MM.1S (cell line): ENCODE measurements around the gene GYG2.
"Not testable (repeated sequence)": the region's sequence is repeated elsewhere in the genome, so short reads cannot be mapped to it uniquely, and the experiment has no call there.

Source experiments
- DNase-seq: peaks from one replicate; pipeline ENCODE4 v3.0.0-alpha.2; 2015
- H2AFZ ChIP-seq: fragments of 300-600 bp; sonication (generic); 2 replicates; pipeline ENCODE4 v1.6.0; 2016; ENCODE audit warnings: antibody characterized with exemption, low read length
- H3F3A ChIP-seq: fragments of 300-600 bp; sonication (generic); 2 replicates; pipeline ENCODE4 v1.6.1; 2016; ENCODE audit warnings: mild to moderate bottlenecking, antibody characterized with exemption, low read length, moderate library complexity, mixed read lengths; ENCODE audit not compliant: insufficient read depth
- H3K27ac ChIP-seq: fragments of 300-600 bp; sonication (generic); 2 replicates; pipeline ENCODE4 v1.5.1; 2016; ENCODE audit warnings: mild to moderate bottlenecking, low read length
- H3K27me3 ChIP-seq: fragments of 300-600 bp; sonication (generic); replicated peaks from 2 replicates; pipeline ENCODE4 v1.6.0; 2016; ENCODE audit warnings: low read length; ENCODE audit not compliant: insufficient read depth
- H3K36me3 ChIP-seq: fragments of 300-600 bp; sonication (generic); replicated peaks from 2 replicates; pipeline ENCODE4 v1.6.1; 2016; ENCODE audit warnings: mild to moderate bottlenecking, low read length, mixed read lengths; ENCODE audit not compliant: insufficient read depth
- H3K4me1 ChIP-seq: fragments of 300-600 bp; sonication (generic); 2 replicates; pipeline ENCODE4 v1.6.1; 2016; ENCODE audit warnings: low read length, mixed read lengths
- H3K4me2 ChIP-seq: fragments of 300-600 bp; sonication (generic); 2 replicates; pipeline ENCODE4 v1.6.0; 2016; ENCODE audit warnings: low read depth, low read length
- H3K4me3 ChIP-seq: fragments of 300-600 bp; sonication (generic); 2 replicates; pipeline ENCODE4 v1.5.1; 2016; ENCODE audit warnings: low read length, mixed read lengths
- H3K79me2 ChIP-seq: fragments of 300-600 bp; sonication (generic); 2 replicates; pipeline ENCODE4 v1.6.1; 2016; ENCODE audit warnings: mixed run types, low read length, mixed read lengths
- H3K9ac ChIP-seq: fragments of 300-600 bp; sonication (generic); 2 replicates; pipeline ENCODE4 v1.6.1; 2016; ENCODE audit warnings: low read length, mixed read lengths
- H3K9me2 ChIP-seq: fragments of 300-600 bp; sonication (generic); replicated peaks from 2 replicates; pipeline ENCODE4 v1.6.1; 2016; ENCODE audit warnings: mild to moderate bottlenecking, low read length, mixed read lengths; ENCODE audit not compliant: insufficient read depth
- H3K9me3 ChIP-seq: fragments of 300-600 bp; sonication (generic); replicated peaks from 2 replicates; pipeline ENCODE4 v1.6.1; 2016; ENCODE audit warnings: mild to moderate bottlenecking, low read length, mixed read lengths; ENCODE audit not compliant: insufficient read depth
- H4K20me1 ChIP-seq: fragments of 300-600 bp; sonication (generic); 2 replicates; pipeline ENCODE4 v1.6.1; 2016; ENCODE audit warnings: mild to moderate bottlenecking, low read length, moderate library complexity, mixed read lengths; ENCODE audit not compliant: insufficient read depth
- CTCF ChIP-seq: fragments of 300-600 bp; sonication (generic); IDR thresholded peaks from 2 replicates; pipeline ENCODE4 v1.5.1; 2016; ENCODE audit warnings: antibody characterized with exemption, low read length, mixed read lengths
- EZH2 ChIP-seq: fragments of 300-600 bp; sonication (generic); optimal IDR thresholded peaks from 2 replicates; pipeline ENCODE3; 2017; ENCODE audit warnings: low read depth, mild to moderate bottlenecking, antibody characterized with exemption, low read length, mixed read lengths
- EZH2phosphoT487 ChIP-seq: fragments of 300-600 bp; sonication (generic); IDR thresholded peaks from 2 replicates; pipeline ENCODE4 v1.6.1; 2018; ENCODE audit warnings: antibody characterized with exemption, low read length

Gene GYG2

GRCh38 chrX:2888309-2888708, 59.6 kb downstream of the GYG2 start:
- DNase-seq: no peak
- Histone ChIP-seq H3K9ac (no peak overlapping the region), H3F3A (no peaks in the 10 kb centered on the region), H3K4me1 (no peaks in the 10 kb centered on the region), H3K27ac (no peak overlapping the region), H3K9me3 (no peaks in the 10 kb centered on the region), H3K4me3 (no peak overlapping the region), H3K36me3 (no peaks in the 10 kb centered on the region), H3K27me3 (no peaks in the 10 kb centered on the region), H3K4me2 (no peak overlapping the region), H3K9me2 (no peaks in the 10 kb centered on the region), H3K79me2 (no peaks in the 10 kb centered on the region), H4K20me1 (no peaks in the 10 kb centered on the region), H2AFZ (no peak overlapping the region)
- TF ChIP-seq EZH2phosphoT487 (no peak), CTCF (no peak), EZH2 (no peak)

- H3K9ac ChIP-seq: peak overlapping the region; percentile 23; the same call in 1 of the 2 replicates
These were observed 60.4 kb downstream of the GYG2 start for GRCh38 chrX:2889045-2889605.

DNA sequence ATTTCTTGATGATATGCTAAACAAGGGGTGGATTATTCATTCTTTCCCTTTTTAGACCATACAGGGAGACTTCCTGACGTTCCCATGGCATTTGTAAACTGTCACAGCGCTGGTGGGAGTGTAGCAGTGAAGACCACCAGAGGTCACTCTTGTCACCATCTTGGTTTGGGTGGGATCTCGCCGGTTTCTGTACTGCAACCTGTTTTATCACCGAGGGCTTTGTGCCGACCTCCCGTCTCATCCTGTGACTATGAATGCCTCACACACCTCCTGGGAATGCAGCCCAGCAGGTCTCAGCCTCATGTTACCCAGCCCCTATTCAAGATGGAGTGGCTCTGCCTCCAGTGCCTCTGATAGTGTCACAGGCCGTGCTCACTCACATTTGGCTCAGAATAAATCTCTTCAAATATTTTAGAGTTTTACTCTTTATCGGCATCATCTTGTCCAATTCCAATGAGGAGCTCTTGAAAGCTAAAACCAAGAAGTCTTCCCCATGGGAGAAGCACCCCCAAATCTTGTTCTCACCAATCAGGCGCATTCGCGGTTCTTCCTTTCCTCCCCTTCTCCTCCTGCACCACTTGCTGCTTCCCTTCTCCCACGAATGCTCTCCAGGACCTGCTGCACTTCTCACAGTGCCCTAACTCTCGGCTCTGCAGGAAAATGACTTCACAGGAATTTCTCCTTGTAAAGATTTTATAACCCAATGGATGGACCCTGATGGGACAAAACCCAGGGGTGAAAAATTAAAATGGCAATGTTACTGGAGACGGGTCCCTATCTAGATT, 61.2 kb downstream of the GYG2 start:
- not testable (repeated sequence) for H3K79me2 ChIP-seq, H3K4me1 ChIP-seq, H3K9me2 ChIP-seq, H3K36me3 ChIP-seq, H3F3A ChIP-seq, H3K9me3 ChIP-seq, H3K27ac ChIP-seq, H3K27me3 ChIP-seq, H4K20me1 ChIP-seq, DNase-seq
- peak overlapping the region; percentile 52; the same call in 1 of the 2 replicates for H3K4me2 ChIP-seq
- peak overlapping the region; percentile 23; the same call in 1 of the 2 replicates for H3K9ac ChIP-seq
- H3K4me3 ChIP-seq: peak overlapping the region; percentile 56
- peak overlapping the region; percentile 86 for H2AFZ ChIP-seq
- TF ChIP-seq CTCF: peak; percentile 23

More at GRCh38 chrX:2889045-2889605, 60.4 kb downstream of the GYG2 start:
- H3K27me3 ChIP-seq: no peaks in the 10 kb centered on the region
- TF ChIP-seq EZH2: no peak
- TF ChIP-seq CTCF: no peak
- TF ChIP-seq EZH2phosphoT487: no peak
- no peaks in the 10 kb centered on the region for H4K20me1 ChIP-seq
- no peak overlapping the region for H3K27ac ChIP-seq
- no peaks in the 10 kb centered on the region for H3K4me1 ChIP-seq
- H3K79me2 ChIP-seq: no peaks in the 10 kb centered on the region
- H3K36me3 ChIP-seq: no peaks in the 10 kb centered on the region
- no peaks in the 10 kb centered on the region for H3K9me2 ChIP-seq
- H3K9me3 ChIP-seq: no peaks in the 10 kb centered on the region
- H2AFZ ChIP-seq: peak overlapping the region; percentile 86
- no peak for DNase-seq
- peak overlapping the region; percentile 56 for H3K4me3 ChIP-seq
- H3F3A ChIP-seq: no peaks in the 10 kb centered on the region
- peak overlapping the region; percentile 52 for H3K4me2 ChIP-seq

GRCh38 chrX:2890536-2891460, 62.1 kb downstream of the GYG2 start:
- H2AFZ ChIP-seq, H3K9ac ChIP-seq, H3K4me3 ChIP-seq, H3K4me1 ChIP-seq, H3F3A ChIP-seq, H3K27me3 ChIP-seq, H3K9me3 ChIP-seq, H3K4me2 ChIP-seq, H3K9me2 ChIP-seq, H3K27ac ChIP-seq, DNase-seq, H3K36me3 ChIP-seq, H4K20me1 ChIP-seq, H3K79me2 ChIP-seq: not testable (repeated sequence)
